Adrenal gland (tissue), 12 donors: Measurements from ENCODE around the gene RFPL3. TPM values are rescaled to one million over a fixed set of nuclear protein-coding genes. Genes with fewer than 3 reads are reported as not detected.
"Not testable (repeated sequence)": the region's sequence is repeated elsewhere in the genome, so short reads cannot be mapped to it uniquely, and the experiment has no call there.

Source experiments
- DNase-seq, 7 donors: peaks; one replicate each; pipeline ENCODE4 v3.0.0-alpha.2; 2019 to 2020
- H3K27ac ChIP-seq, 5 donors: fragments of 200-600 bp; sonication (generic) in 4 of 5; 1 replicate in 3 of 5; 2 replicates in 2 of 5; pipeline versions ENCODE4 v1.5.1 to v1.8.0; 2016 to 2020; ENCODE audit warnings: mild to moderate bottlenecking in 1 of 5
- H3K27me3 ChIP-seq: fragments of 200-600 bp; 2 replicates; pipeline ENCODE4 v1.8.0; 2021
- H3K36me3 ChIP-seq, 2 donors: fragments of 200-600 bp; replicated peaks in 1 of 2; 1 replicate in 1 of 2; 2 replicates in 1 of 2; pipeline versions ENCODE4 v1.5.1 to v1.8.0; 2018 to 2022
- H3K4me1 ChIP-seq, 2 donors: fragments of 200-600 bp; replicated peaks in 1 of 2; 1 replicate in 1 of 2; 2 replicates in 1 of 2; pipeline versions ENCODE4 v1.5.1 to v1.8.0; 2018 to 2021
- H3K4me3 ChIP-seq, 4 donors: fragments of 200-600 bp; sonication (generic) in 3 of 4; one replicate each; pipeline ENCODE4 v1.5.1; 2016 to 2018
- H3K9me3 ChIP-seq, 3 donors: fragments of 200-600 bp; sonication (generic) in 1 of 3; replicated peaks in 1 of 3; 1 replicate in 2 of 3; 2 replicates in 1 of 3; pipeline versions ENCODE4 v1.5.1 to v1.8.0; 2016 to 2021
- POLR2A ChIP-seq, 2 donors: fragments of 450-650 bp; IDR thresholded peaks; one replicate each; pipeline ENCODE4 v1.6.1; 2017; ENCODE audit warnings: antibody characterized with exemption in 2 of 2, mild to moderate bottlenecking in 2 of 2, moderate library complexity in 1 of 2
- WGBS, 4 donors: extraction: QIAGEN DNeasy Blood & Tissue Kit in 2 of 4; methylation state at CpG; one replicate each; pipeline versions ENCODE4 v1.1.5 to v1.1.7; 2013 to 2017; 5-methylcytosine and 5-hydroxymethylcytosine counted together
- intact Hi-C, 2 donors: fragments of 100-400 bp; cut with DNase I; formaldehyde crosslinking; loops; one replicate each; pipeline versions ENCODE4 v1.14.1 to v1.15.0; 2022 to 2023
- polyA plus RNA-seq, 3 donors: library from polyadenylated mRNA; stranded (reverse); fragments of 200-250 nt in 2 of 3; fragments of 350-450 nt in 1 of 3; fragmentation: Illumina TruSeq in 1 of 3; extraction: RNeasy Lipid Tissue Mini Kit (QIAGEN cat#74804) in 1 of 3; gene quantifications; one replicate each; pipeline ENCODE4 v1.2.3, GENCODE V29; 2013 to 2014
- total RNA-seq, 9 donors: library from RNA; depleted of rRNA in 4 of 9; stranded (reverse); fragments of >200 nt in 4 of 9; fragments of 120-200 nt in 1 of 9; fragmentation: NEBNext Ultra II Directional in 1 of 9; extraction: Animal tissue kit (Norgen Biotek cat#: 25700) in 1 of 9; gene quantifications; one replicate each; pipeline versions ENCODE4 v1.1.0 to v1.2.4, GENCODE V29; 2013 to 2023
- TF ChIP-seq, protein P1 (sequence below), 6 experiments: fragments of 450-650 bp in 4 of 6; fragments of 200-600 bp in 2 of 6; sonication (generic) in 1 of 6; IDR thresholded peaks; 1 replicate in 5 of 6; 2 replicates in 1 of 6; pipeline versions ENCODE4 v1.5.1 to v1.8.0; 2016 to 2021; ENCODE audit warnings: antibody characterized with exemption in 6 of 6, mild to moderate bottlenecking in 2 of 6, moderate library complexity in 1 of 6
- donor health status: healthy with polysubstance abuse.
- donor health status: Bipolar disorder and iron deficiency.
- donor health status: DM: yes; HTN: yes; CAD: no.
- donor health status: DM: no; HTN: no; CAD: no.
- donor health status: DM: no; HTN: no; CAD: no.
- donor health status: DM: yes; HTN: yes; CAD: no.

RFPL3 gene
- total and polyA plus RNA-seq, 12 donors = not detected

DNA sequence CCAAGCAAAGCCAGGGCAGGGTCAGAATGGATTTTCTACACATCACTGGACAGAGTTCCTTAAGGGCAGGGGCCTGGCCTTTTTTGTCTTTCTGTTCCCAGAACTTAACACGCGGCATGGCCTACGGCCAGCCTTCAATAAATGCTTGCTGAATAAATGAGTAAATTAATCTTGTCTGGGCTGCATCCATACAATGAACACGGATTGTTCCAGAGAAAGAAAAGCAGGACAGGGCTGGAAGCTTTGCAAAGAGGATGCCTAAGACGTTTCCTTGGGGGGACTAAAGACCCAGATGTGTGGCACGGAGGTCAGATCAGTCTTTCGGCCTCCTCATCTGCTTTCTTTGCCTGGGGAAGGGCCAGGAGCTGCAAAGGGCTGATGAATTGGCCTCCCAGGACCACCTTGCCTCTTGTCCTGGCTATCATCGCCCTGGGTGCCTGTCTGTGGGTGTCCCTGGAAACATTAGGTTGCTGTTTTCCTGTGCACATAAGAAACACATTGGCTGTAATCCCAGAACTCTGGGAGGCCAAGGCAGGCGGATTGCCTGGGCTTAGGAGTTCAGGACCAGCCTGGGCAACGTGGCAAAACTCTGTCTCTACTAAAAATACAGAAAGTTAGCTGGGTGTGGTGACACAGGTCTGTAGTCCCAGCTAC, 20.8 kb upstream of the RFPL3 start:
- Histone ChIP-seq H3K36me3 (no peaks in the 10 kb centered on the region), H3K27me3 (peaks cover 3% of the 10 kb centered on the region), H3K4me1 (no peaks in the 10 kb centered on the region), H3K9me3 (no peaks in the 10 kb centered on the region), H3K4me3 (no peak overlapping the region), H3K27ac (no peak overlapping the region)
- DNase-seq = peak in 1 of 7 donors; percentile 38
- no peak for TF ChIP-seq POLR2A (IDR thresholded peaks at IDR 0.05)
- TF ChIP-seq, protein P1, sequence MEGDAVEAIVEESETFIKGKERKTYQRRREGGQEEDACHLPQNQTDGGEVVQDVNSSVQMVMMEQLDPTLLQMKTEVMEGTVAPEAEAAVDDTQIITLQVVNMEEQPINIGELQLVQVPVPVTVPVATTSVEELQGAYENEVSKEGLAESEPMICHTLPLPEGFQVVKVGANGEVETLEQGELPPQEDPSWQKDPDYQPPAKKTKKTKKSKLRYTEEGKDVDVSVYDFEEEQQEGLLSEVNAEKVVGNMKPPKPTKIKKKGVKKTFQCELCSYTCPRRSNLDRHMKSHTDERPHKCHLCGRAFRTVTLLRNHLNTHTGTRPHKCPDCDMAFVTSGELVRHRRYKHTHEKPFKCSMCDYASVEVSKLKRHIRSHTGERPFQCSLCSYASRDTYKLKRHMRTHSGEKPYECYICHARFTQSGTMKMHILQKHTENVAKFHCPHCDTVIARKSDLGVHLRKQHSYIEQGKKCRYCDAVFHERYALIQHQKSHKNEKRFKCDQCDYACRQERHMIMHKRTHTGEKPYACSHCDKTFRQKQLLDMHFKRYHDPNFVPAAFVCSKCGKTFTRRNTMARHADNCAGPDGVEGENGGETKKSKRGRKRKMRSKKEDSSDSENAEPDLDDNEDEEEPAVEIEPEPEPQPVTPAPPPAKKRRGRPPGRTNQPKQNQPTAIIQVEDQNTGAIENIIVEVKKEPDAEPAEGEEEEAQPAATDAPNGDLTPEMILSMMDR (IDR thresholded peaks at IDR 0.05) = no peak
- WGBS, 4 donors = 54 to 62% (median 59%) methylated on average over 8 to 10 of the region's 10 CpGs
- intact Hi-C loops = no loop called here

DNA sequence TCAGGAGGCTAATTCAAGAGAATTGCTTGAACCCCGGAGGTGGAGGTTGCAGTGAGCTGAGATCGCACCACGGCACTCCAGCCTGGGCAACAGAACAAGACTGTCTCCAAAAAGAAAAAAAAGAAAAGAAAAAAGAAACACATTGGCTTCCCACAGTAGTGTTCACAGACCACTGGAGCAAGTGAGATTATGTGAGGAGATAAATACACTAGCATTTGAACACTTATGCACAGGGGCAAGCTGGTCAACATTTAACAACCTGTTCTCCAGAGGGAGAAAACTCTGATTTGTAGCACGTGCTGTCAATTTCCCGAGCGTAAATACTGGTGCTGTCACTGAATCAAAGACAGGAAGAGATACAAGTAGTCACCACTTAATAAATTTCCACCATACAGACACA, 20.2 kb upstream of the RFPL3 start:
- H3K4me3 ChIP-seq, DNase-seq, H3K9me3 ChIP-seq, intact Hi-C loops, H3K27ac ChIP-seq, H3K36me3 ChIP-seq, H3K27me3 ChIP-seq, H3K4me1 ChIP-seq: not testable (repeated sequence)
- WGBS, 4 donors = 60 to 66% (median 64%) methylated on average over 6 of the region's 6 CpGs

DNA sequence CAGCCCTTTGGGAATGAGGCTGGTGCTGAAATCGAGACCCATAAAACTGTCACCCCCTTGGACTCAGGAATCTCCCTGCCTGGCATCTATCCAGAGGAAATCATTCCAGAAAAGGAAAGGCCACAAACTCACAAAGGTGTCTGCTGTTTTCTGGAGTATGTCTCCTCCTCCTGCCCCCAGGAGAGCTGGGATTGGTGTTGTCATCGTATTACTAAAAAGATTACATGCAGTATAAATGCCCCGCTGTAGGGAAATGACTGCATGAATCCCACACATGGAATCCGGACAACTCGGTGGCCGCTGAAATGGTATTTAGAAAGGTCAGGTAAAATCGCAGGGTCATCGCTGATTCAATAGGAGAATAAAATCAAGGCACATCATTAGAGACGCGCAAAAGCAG, 18.9 kb upstream of the RFPL3 start:
- no peaks in the 10 kb centered on the region for H3K27me3 ChIP-seq
- H3K27ac ChIP-seq = no peak overlapping the region
- H3K4me3 ChIP-seq = no peak overlapping the region
- no peaks in the 10 kb centered on the region for H3K36me3 ChIP-seq
- WGBS, 4 donors = 81 to 87% (median 83%) methylated on average over 10 of the region's 10 CpGs
- DNase-seq = no peak
- intact Hi-C loops = no loop called here
- no peaks in the 10 kb centered on the region for H3K9me3 ChIP-seq
- H3K4me1 ChIP-seq = no peaks in the 10 kb centered on the region
- TF ChIP-seq, protein P1 (IDR thresholded peaks at IDR 0.05) = no peak
- TF ChIP-seq POLR2A (IDR thresholded peaks at IDR 0.05) = no peak

DNA sequence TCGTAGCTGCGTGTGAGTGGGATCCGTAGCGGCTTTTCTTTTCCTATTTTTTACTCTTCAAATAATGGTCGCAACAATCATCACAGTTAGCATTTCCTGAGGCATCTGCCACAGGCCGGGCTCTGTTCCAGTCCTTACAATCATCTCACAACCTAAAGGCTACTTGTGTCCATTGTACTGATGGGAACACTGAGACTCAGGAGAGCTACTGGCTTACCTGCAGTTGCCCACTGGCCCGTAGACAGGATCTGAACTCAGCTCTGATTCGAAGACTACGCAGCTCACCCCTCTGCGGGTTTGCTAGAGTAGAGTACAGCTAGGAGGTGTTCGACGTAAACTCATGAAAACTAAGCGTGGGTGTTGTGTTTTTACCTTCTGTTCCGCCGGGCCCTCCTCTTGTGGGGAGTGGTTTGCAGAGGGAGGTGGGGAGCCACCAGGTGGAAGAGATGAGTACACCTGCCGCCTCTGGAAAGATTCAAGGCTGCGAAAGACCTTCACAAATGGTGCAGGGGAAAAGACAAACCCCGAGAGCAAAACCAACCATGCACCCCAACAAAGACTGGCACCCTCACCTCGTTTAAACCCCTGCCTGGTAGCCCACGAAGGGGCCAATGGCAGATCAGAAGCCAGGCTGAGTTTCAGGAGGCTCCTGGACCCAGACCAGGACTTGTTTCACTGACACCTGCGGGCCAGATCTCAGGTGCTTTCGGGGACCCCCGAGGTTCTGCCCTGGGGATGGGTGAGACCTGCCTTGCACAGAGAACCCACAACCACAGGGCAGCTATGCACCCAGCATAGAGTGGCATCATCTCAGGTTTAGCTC, 18.3 kb upstream of the RFPL3 start:
- intact Hi-C loops = no loop called here
- WGBS, 4 donors = 86 to 88% (median 86%) methylated on average over 18 to 23 of the region's 23 CpGs
- no peaks in the 10 kb centered on the region for H3K9me3 ChIP-seq

More for the DNA sequence above, 18.3 kb upstream of the RFPL3 start:
- Histone ChIP-seq H3K4me3 (no peak overlapping the region), H3K27me3 (no peaks in the 10 kb centered on the region), H3K4me1 (no peaks in the 10 kb centered on the region), H3K36me3 (no peaks in the 10 kb centered on the region), H3K27ac (no peak overlapping the region)
- no peak for TF ChIP-seq POLR2A (IDR thresholded peaks at IDR 0.05)
- TF ChIP-seq, protein P1 (IDR thresholded peaks at IDR 0.05) = no peak
- peak in 1 of 7 donors; percentile 25 for DNase-seq
